Effector memory CD8-positive, alpha-beta T cell (primary cell): ENCODE measurements around the gene RBM6.
"Not testable (repeated sequence)": the region's sequence is repeated elsewhere in the genome, so short reads cannot be mapped to it uniquely, and the experiment has no call there.

Experiments
- ATAC-seq: fragments of 150-1000 bp; cut with Tn5 transposase; replicated peaks from 2 replicates; pipeline ENCODE4 v1.10.0; 2021; ENCODE audit warnings: mild to moderate bottlenecking, moderate library complexity
- DNase-seq, 3 experiments: peaks; one replicate each; pipeline ENCODE4 v3.0.0; 2021
- H3K27ac Mint-ChIP-seq, 2 donors: one replicate each; pipeline ENCODE4 v1.8.0; 2022; ENCODE audit warnings: mild to moderate bottlenecking in 2 of 2, mixed read lengths in 2 of 2, moderate library complexity in 2 of 2
- H3K27me3 Mint-ChIP-seq, 2 donors: one replicate each; pipeline ENCODE4 v1.8.0; 2022; ENCODE audit warnings: mixed read lengths in 2 of 2
- H3K36me3 Mint-ChIP-seq: one replicate; pipeline ENCODE4 v1.8.0; 2022; ENCODE audit warnings: mild to moderate bottlenecking, moderate library complexity, mixed read lengths; ENCODE audit not compliant: insufficient read depth
- H3K4me1 Mint-ChIP-seq, 2 donors: one replicate each; pipeline ENCODE4 v1.8.0; 2022; ENCODE audit warnings: low read depth in 2 of 2, mixed read lengths in 2 of 2
- H3K4me3 Mint-ChIP-seq, 2 donors: one replicate each; pipeline ENCODE4 v1.8.0; 2022; ENCODE audit warnings: mild to moderate bottlenecking in 2 of 2, mixed read lengths in 2 of 2, moderate library complexity in 2 of 2
- H3K9me3 Mint-ChIP-seq, 2 donors: one replicate each; pipeline ENCODE4 v1.8.0; 2022; ENCODE audit warnings: mixed read lengths in 2 of 2

RBM6 gene

GRCh38 chr3:49908373-49909199 is 31.4 kb upstream of the RBM6 start:
- no peaks in the 10 kb centered on the region for H3K9me3 Mint-ChIP-seq
- no peak overlapping the region for H3K27ac Mint-ChIP-seq
- H3K4me3 Mint-ChIP-seq = no peak overlapping the region
- H3K4me1 Mint-ChIP-seq = peaks cover 12 to 18% of the 10 kb centered on the region in 2 donors
- ATAC-seq = no peak
- no peaks in the 10 kb centered on the region for H3K27me3 Mint-ChIP-seq
- H3K36me3 Mint-ChIP-seq = peaks cover 13% of the 10 kb centered on the region
- DNase-seq = no peak

DNA sequence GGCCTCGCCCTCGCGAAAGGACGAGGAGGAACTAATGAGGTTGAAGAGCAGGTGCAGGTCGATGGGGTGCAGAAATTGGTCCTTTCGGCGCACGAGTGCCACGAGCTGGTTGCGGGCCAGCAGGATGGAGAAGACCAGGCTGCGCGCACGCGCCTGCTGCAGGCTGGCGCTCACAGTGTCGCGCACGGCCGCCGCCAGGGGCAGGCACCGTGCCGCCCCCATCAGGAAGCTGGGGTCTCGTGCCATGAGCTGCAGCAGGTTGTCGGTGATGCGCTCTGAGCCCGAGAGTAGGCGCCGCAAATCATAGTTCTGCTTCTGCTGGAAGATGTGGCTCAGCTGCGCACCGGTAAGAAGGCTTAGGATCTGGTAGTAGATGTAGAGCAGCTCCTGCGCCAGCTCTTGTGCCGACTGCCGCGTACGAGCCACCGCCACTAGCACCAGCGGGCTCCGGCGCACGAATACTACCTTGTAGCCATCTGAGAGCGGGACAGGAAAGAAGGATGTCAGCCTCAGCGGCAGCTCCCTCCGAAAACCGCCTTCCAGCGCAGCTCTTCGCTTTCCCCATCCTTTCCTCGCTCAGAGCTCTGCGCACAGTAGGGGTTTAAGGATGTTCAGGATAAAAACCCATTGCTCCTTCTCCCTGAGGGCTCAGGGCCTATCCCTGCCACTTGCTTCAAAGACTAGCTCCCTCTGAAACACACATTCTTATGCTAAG is 29.4 kb upstream of the RBM6 start:
- peaks cover 8 to 10% of the 10 kb centered on the region in 2 donors for H3K4me1 Mint-ChIP-seq
- peak overlapping the region in 1 of 2 donors; percentile 32 for H3K27ac Mint-ChIP-seq
- H3K4me3 Mint-ChIP-seq = no peak overlapping the region
- DNase-seq (no peak), ATAC-seq (no peak)
- H3K36me3 Mint-ChIP-seq = peaks cover 14% of the 10 kb centered on the region
- no peaks in the 10 kb centered on the region for H3K9me3 Mint-ChIP-seq
- H3K27me3 Mint-ChIP-seq = no peaks in the 10 kb centered on the region

DNA sequence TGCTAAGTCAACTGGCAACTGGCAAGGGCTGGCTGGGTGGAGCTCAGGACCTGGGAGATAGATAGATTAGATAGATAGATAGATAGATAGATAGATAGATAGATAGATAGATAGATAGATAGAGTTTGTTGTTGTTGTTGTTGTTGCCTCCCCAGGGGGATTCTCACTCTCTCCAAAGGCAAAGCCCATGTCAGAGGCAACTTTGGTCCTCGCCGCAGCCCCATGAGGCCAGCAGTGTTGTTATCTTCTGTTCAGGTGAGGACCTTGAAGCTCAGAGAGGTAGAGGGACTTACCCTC is 28.9 kb upstream of the RBM6 start:
- peaks cover 4 to 5% of the 10 kb centered on the region in 2 donors for H3K4me1 Mint-ChIP-seq
- H3K9me3 Mint-ChIP-seq = no peaks in the 10 kb centered on the region
- no peak for DNase-seq
- no peak for ATAC-seq
- H3K4me3 Mint-ChIP-seq = no peak overlapping the region
- H3K36me3 Mint-ChIP-seq = peaks cover 14% of the 10 kb centered on the region
- no peaks in the 10 kb centered on the region for H3K27me3 Mint-ChIP-seq
- peak overlapping the region in 1 of 2 donors; percentile 32 for H3K27ac Mint-ChIP-seq

- DNase-seq (no peak), ATAC-seq (no peak)
- H3K27me3 Mint-ChIP-seq = no peaks in the 10 kb centered on the region
- no peaks in the 10 kb centered on the region for H3K9me3 Mint-ChIP-seq
- no peak overlapping the region for H3K27ac Mint-ChIP-seq
- H3K36me3 Mint-ChIP-seq = peaks cover 14% of the 10 kb centered on the region
- peaks cover 2 to 4% of the 10 kb centered on the region in 2 donors for H3K4me1 Mint-ChIP-seq
- H3K4me3 Mint-ChIP-seq = no peak overlapping the region
These were observed 28.3 kb upstream of the RBM6 start for GRCh38 chr3:49911611-49912010.

- Mint-ChIP-seq H3K9me3 (no peaks in the 10 kb centered on the region), H3K4me1 (peaks cover 0 to 2% of the 10 kb centered on the region in 2 donors), H3K27me3 (no peaks in the 10 kb centered on the region), H3K36me3 (peaks cover 19% of the 10 kb centered on the region), H3K27ac (peak overlapping the region in 1 of 2 donors; percentile 13), H3K4me3 (no peak overlapping the region)
- no peak for DNase-seq
- no peak for ATAC-seq
These were observed 27.1 kb upstream of the RBM6 start for GRCh38 chr3:49912881-49913281.

DNA sequence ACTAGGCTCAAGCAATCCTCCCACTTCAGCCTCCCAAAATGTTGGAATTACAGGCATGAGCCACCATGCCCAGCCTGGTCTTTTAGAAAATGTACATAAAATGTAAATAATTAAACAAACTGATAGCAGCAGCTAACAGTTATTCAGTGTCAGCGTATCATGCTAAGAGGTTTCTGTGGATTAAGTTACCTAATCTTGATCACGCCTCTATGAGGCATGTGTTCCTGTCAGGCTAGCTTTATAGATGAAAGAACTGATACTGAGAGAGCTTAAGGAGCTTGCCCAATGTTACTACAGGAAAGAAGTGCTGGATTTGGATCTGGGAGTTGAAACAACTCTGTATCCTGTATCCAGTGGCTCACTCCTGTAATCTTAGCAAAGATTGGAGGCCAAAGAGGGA is 25.0 kb upstream of the RBM6 start:
- H3K4me1 Mint-ChIP-seq = peaks cover 0 to 2% of the 10 kb centered on the region in 2 donors
- H3K36me3 Mint-ChIP-seq = peaks cover 17% of the 10 kb centered on the region
- H3K4me3 Mint-ChIP-seq = no peak overlapping the region
- no peaks in the 10 kb centered on the region for H3K27me3 Mint-ChIP-seq
- no peak overlapping the region for H3K27ac Mint-ChIP-seq
- H3K9me3 Mint-ChIP-seq = no peaks in the 10 kb centered on the region
- DNase-seq (no peak), ATAC-seq (no peak)

- DNase-seq (no peak), ATAC-seq (no peak)
- Mint-ChIP-seq H3K36me3 (peaks cover 24% of the 10 kb centered on the region), H3K4me1 (peaks cover 0 to 2% of the 10 kb centered on the region in 2 donors), H3K27me3 (no peaks in the 10 kb centered on the region), H3K4me3 (no peak overlapping the region), H3K27ac (no peak overlapping the region), H3K9me3 (no peaks in the 10 kb centered on the region)
These were observed 23.3 kb upstream of the RBM6 start for GRCh38 chr3:49916686-49917085.

DNA sequence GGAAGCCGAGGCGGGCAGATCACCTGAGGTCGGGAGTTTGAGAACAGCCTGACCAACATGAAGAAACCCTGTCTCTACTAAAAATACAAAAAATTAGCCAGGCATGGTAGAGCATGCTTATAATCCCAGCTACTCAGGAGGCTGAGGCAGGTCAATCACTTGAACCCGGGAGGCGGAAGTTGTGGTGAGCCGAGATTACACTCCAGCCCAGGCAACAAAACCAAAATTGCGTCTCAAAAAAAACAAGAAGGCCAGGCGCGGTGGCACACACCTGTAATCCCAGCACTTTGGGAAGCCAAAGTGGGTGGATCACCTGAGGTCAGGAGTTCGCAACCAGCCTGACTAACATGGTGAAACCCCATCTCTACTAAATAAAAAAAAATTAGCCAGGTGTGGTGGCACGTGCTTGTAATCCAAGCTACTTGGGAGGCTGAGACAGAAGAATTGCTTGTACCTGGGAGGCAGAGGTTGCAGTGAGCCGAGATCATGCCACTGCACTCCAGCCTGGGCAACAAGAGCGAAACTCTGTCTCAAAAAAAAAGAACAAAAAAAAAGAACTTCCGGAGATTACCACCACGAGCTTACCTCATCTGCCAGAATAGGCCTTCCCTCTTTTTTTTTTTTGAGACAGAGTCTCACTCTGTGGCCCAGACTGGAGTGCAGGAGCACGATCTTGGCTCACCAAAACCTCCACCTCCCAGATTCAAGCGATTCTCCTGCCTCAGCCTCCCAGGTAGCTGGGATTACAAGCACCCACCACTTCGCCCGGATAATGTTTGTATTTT is 22.0 kb upstream of the RBM6 start:
- H3K27me3 Mint-ChIP-seq, H3K4me3 Mint-ChIP-seq, H3K4me1 Mint-ChIP-seq, DNase-seq, H3K9me3 Mint-ChIP-seq, ATAC-seq: not testable (repeated sequence)
- Mint-ChIP-seq H3K36me3 (peaks cover 19% of the 10 kb centered on the region), H3K27ac (peak overlapping the region in 1 of 2 donors; percentile 23)

GRCh38 chr3:49924683-49925082 is 15.3 kb upstream of the RBM6 start:
- H3K27ac Mint-ChIP-seq = no peak overlapping the region
- no peak for ATAC-seq

GRCh38 chr3:49925485-49925884 is 14.5 kb upstream of the RBM6 start:
- peaks cover 18 to 24% of the 10 kb centered on the region in 2 donors for H3K4me1 Mint-ChIP-seq
- no peak for ATAC-seq
- no peak overlapping the region for H3K27ac Mint-ChIP-seq

More at GRCh38 chr3:49924683-49925082, 15.3 kb upstream of the RBM6 start:
- H3K36me3 Mint-ChIP-seq = peaks cover 14% of the 10 kb centered on the region
- H3K4me1 Mint-ChIP-seq = peaks cover 14 to 19% of the 10 kb centered on the region in 2 donors
- H3K9me3 Mint-ChIP-seq = no peaks in the 10 kb centered on the region
- DNase-seq = no peak
- no peak overlapping the region for H3K4me3 Mint-ChIP-seq
- no peaks in the 10 kb centered on the region for H3K27me3 Mint-ChIP-seq

GRCh38 chr3:49926117-49926728 is 13.7 kb upstream of the RBM6 start:
- H3K4me1 Mint-ChIP-seq = peaks cover 18 to 24% of the 10 kb centered on the region in 2 donors

More at GRCh38 chr3:49925485-49925884, 14.5 kb upstream of the RBM6 start:
- H3K4me3 Mint-ChIP-seq = no peak overlapping the region
- H3K36me3 Mint-ChIP-seq = peaks cover 10% of the 10 kb centered on the region
- DNase-seq = no peak
- H3K9me3 Mint-ChIP-seq = no peaks in the 10 kb centered on the region
- no peaks in the 10 kb centered on the region for H3K27me3 Mint-ChIP-seq

GRCh38 chr3:49927798-49928197 is 12.2 kb upstream of the RBM6 start:
- Mint-ChIP-seq H3K9me3 (no peaks in the 10 kb centered on the region), H3K27ac (no peak overlapping the region)

More at GRCh38 chr3:49926117-49926728, 13.7 kb upstream of the RBM6 start:
- ATAC-seq (no peak), DNase-seq (no peak)
- no peaks in the 10 kb centered on the region for H3K9me3 Mint-ChIP-seq
- no peaks in the 10 kb centered on the region for H3K27me3 Mint-ChIP-seq
- peak overlapping the region in 1 of 2 donors; percentile 0 for H3K27ac Mint-ChIP-seq
- H3K4me3 Mint-ChIP-seq = no peak overlapping the region
- peaks cover 7% of the 10 kb centered on the region for H3K36me3 Mint-ChIP-seq

DNA sequence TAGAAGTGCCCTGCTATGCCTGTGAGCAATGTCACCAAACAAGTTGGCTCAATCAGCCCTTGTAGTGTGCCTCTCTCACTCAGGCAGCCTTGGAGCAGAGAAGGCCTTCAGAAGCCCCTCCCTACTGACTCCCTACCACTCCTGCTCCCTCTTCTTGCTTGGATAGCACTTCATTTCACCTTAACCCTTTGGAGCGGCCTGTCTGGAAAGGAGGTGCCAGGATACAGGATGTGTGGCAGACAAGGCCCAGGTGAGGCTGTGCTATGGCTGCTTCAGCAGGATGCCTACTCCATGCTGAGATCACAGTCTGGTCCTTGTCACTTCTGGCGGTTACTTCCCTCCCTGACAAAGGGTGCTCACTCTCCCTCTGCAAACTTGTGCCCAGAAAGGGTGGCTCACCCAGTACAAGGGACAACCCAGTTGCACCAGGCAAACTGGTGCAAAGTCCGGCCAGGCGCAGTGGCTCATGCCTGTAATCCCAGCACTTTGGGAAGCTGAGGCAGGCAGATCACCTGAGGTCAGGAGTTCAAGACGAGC is 11.4 kb upstream of the RBM6 start:
- peak overlapping the region; percentile 81 to 85 for H3K4me3 Mint-ChIP-seq
- H3K4me1 Mint-ChIP-seq = peaks cover 18 to 24% of the 10 kb centered on the region in 2 donors
- peaks cover 7% of the 10 kb centered on the region for H3K36me3 Mint-ChIP-seq
- ATAC-seq = no peak
- no peaks in the 10 kb centered on the region for H3K9me3 Mint-ChIP-seq
- no peaks in the 10 kb centered on the region for H3K27me3 Mint-ChIP-seq
- DNase-seq = no peak
- H3K27ac Mint-ChIP-seq = peak overlapping the region in 1 of 2 donors; percentile 89

More at GRCh38 chr3:49927798-49928197, 12.2 kb upstream of the RBM6 start:
- Mint-ChIP-seq H3K4me3 (no peak overlapping the region), H3K27me3 (no peaks in the 10 kb centered on the region), H3K4me1 (peaks cover 18 to 24% of the 10 kb centered on the region in 2 donors), H3K36me3 (peaks cover 7% of the 10 kb centered on the region)
- ATAC-seq = no peak
- DNase-seq = no peak
